ENCODE measurements around the gene DNAH8. TPM values are rescaled to one million over a fixed set of nuclear protein-coding genes. Genes with fewer than 3 reads are reported as not detected.

The DNAH8 gene
- total RNA-seq, 1 experiment from 2014 or later = not detected

DNA sequence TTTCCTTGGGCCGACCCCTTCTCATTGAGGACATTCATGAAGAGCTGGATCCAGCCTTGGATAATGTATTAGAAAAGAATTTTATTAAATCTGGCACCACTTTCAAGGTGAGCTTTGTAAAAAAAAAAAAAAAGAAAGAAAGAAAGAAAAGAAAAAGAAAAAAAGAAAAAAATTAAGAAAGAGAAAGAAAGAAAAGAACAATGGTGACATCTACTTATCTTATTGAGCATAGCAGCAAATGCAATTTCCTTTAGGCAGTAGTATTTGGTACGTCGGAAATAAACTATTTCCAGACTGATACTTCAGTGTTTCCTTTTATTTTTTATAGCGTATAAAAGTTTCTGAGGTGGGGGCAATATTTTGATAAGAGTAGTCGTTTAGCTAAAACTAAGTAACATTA lies 214.4 kb downstream of the DNAH8 start:
- no peak for DNase-seq (ENCODE audit: low read depth, low spot score)
- no peak overlapping the region for H3K9ac ChIP-seq (ENCODE audit: low read length)
- no peaks in the 10 kb centered on the region for H3K79me2 ChIP-seq (ENCODE audit: insufficient read depth, low read length)
- no peak overlapping the region for H2AFZ ChIP-seq (ENCODE audit: low read depth, low read length, poor library complexity, severe bottlenecking)
- ChIA-PET POLR2A (no interaction called here), RAD21 (ENCODE audit: low non-redundant PET in 1 of 2, low total read pairs in 2 of 2, uncharacterized antibody in 2 of 2, unreplicated experiment in 2 of 2) (no interaction called here), CTCF (no interaction called here)
- no peaks in the 10 kb centered on the region for H3K4me1 ChIP-seq (ENCODE audit: control insufficient read depth in 1 of 2, insufficient read depth in 2 of 2, low read length in 2 of 2)
- H3K9me2 ChIP-seq (ENCODE audit: insufficient read depth) = no peaks in the 10 kb centered on the region
- H3K36me3 ChIP-seq (ENCODE audit: control insufficient read depth in 1 of 2, insufficient read depth in 2 of 2, low read length in 2 of 2) = no peaks in the 10 kb centered on the region
- ATAC-seq = no peak
- peaks cover 82% of the 10 kb centered on the region for H3K27me3 ChIP-seq (ENCODE audit: insufficient read depth, low read length)
- intact Hi-C loops (cut with micrococcal nuclease) = no loop called here
- H3K9me3 ChIP-seq (ENCODE audit: control insufficient read depth in 1 of 2, insufficient read depth in 1 of 2, low read depth in 1 of 2, low read length in 2 of 2) = no peaks in the 10 kb centered on the region
- H4K20me1 ChIP-seq (ENCODE audit: insufficient read depth) = no peaks in the 10 kb centered on the region; the same call in 1 of the 2 replicates
- TF ChIP-seq, protein P1, sequence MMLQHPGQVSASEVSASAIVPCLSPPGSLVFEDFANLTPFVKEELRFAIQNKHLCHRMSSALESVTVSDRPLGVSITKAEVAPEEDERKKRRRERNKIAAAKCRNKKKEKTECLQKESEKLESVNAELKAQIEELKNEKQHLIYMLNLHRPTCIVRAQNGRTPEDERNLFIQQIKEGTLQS (IDR thresholded peaks at IDR 0.05) = no peak
- TF ChIP-seq, protein P2, sequence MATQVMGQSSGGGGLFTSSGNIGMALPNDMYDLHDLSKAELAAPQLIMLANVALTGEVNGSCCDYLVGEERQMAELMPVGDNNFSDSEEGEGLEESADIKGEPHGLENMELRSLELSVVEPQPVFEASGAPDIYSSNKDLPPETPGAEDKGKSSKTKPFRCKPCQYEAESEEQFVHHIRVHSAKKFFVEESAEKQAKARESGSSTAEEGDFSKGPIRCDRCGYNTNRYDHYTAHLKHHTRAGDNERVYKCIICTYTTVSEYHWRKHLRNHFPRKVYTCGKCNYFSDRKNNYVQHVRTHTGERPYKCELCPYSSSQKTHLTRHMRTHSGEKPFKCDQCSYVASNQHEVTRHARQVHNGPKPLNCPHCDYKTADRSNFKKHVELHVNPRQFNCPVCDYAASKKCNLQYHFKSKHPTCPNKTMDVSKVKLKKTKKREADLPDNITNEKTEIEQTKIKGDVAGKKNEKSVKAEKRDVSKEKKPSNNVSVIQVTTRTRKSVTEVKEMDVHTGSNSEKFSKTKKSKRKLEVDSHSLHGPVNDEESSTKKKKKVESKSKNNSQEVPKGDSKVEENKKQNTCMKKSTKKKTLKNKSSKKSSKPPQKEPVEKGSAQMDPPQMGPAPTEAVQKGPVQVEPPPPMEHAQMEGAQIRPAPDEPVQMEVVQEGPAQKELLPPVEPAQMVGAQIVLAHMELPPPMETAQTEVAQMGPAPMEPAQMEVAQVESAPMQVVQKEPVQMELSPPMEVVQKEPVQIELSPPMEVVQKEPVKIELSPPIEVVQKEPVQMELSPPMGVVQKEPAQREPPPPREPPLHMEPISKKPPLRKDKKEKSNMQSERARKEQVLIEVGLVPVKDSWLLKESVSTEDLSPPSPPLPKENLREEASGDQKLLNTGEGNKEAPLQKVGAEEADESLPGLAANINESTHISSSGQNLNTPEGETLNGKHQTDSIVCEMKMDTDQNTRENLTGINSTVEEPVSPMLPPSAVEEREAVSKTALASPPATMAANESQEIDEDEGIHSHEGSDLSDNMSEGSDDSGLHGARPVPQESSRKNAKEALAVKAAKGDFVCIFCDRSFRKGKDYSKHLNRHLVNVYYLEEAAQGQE (IDR thresholded peaks at IDR 0.05; ENCODE audit: low read depth) = no peak
- H3K27ac ChIP-seq (ENCODE audit: low read depth, low read length) = no peak overlapping the region
- BruUV-seq (replicated peaks) = no TSS peak
- H3K4me3 ChIP-seq (replicated peaks in 1 of 2; ENCODE audit: low read depth in 1 of 2, low read length in 2 of 2) = no peak overlapping the region
- H3K4me2 ChIP-seq (ENCODE audit: low read length) = no peak overlapping the region

DNA sequence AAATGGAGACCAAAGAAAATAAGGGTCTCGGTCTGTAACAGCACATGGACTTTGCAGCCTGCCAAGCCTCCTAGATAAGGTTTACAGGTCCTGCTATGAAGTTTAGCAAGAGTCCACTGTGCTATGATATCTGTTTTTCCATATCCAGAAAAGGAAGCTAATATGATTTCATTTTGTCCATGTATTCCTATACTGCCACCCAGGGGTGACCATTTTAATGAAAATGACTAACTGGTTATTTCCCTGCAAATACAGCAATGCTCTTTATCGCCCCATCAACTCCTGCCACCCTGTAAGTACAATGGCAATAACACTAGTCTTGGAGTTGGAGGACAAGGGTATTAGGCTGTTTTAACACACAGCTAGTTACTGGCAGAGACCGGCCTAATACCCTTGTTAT lies 218.3 kb downstream of the DNAH8 start:
- RAD21 ChIA-PET (ENCODE audit: low non-redundant PET in 1 of 2, low total read pairs in 2 of 2, uncharacterized antibody in 2 of 2, unreplicated experiment in 2 of 2) = interaction anchor here in 1 of 2 experiments (0.5 to 0.6 kb wide), 2 partner anchors 61 to 138 kb away, joined by 3 read pairs; no protein-coding TSS in a partner anchor
- no peaks in the 10 kb centered on the region for H3K4me1 ChIP-seq (ENCODE audit: control insufficient read depth in 1 of 2, insufficient read depth in 2 of 2, low read length in 2 of 2)
- H3K79me2 ChIP-seq (ENCODE audit: insufficient read depth, low read length) = no peaks in the 10 kb centered on the region
- POLR2A ChIA-PET = no interaction called here
- H3K36me3 ChIP-seq (ENCODE audit: control insufficient read depth in 1 of 2, insufficient read depth in 2 of 2, low read length in 2 of 2) = no peaks in the 10 kb centered on the region
- no peaks in the 10 kb centered on the region for H3K9me3 ChIP-seq (ENCODE audit: control insufficient read depth in 1 of 2, insufficient read depth in 1 of 2, low read depth in 1 of 2, low read length in 2 of 2)
- TF ChIP-seq POLR2A (IDR thresholded peaks at IDR 0.05; ENCODE audit: borderline replicate concordance, extremely low read depth, insufficient read depth, insufficient read length) (no peak), RAD21 (IDR thresholded peaks at IDR 0.05; ENCODE audit: low read depth) (peak; percentile 62), SIN3A (IDR thresholded peaks at IDR 0.05; ENCODE audit: low read depth) (no peak)
- TF ChIP-seq, protein P3, sequence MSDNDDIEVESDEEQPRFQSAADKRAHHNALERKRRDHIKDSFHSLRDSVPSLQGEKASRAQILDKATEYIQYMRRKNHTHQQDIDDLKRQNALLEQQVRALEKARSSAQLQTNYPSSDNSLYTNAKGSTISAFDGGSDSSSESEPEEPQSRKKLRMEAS (IDR thresholded peaks at IDR 0.05) = no peak
- TF ChIP-seq, protein P4, sequence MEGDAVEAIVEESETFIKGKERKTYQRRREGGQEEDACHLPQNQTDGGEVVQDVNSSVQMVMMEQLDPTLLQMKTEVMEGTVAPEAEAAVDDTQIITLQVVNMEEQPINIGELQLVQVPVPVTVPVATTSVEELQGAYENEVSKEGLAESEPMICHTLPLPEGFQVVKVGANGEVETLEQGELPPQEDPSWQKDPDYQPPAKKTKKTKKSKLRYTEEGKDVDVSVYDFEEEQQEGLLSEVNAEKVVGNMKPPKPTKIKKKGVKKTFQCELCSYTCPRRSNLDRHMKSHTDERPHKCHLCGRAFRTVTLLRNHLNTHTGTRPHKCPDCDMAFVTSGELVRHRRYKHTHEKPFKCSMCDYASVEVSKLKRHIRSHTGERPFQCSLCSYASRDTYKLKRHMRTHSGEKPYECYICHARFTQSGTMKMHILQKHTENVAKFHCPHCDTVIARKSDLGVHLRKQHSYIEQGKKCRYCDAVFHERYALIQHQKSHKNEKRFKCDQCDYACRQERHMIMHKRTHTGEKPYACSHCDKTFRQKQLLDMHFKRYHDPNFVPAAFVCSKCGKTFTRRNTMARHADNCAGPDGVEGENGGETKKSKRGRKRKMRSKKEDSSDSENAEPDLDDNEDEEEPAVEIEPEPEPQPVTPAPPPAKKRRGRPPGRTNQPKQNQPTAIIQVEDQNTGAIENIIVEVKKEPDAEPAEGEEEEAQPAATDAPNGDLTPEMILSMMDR (IDR thresholded peaks at IDR 0.05 in 2 of 3, conservative IDR thresholded peaks at IDR 0.05 in 1 of 3; ENCODE audit: borderline replicate concordance in 1 of 3, insufficient read depth in 1 of 3, low read depth in 2 of 3, low read length in 2 of 3) = peak; percentile 34 to 52 (median 36); a peak in 5 of 6 replicates
- no TSS peak for BruUV-seq (replicated peaks)
- no peak overlapping the region for H3K27ac ChIP-seq (ENCODE audit: low read depth, low read length)
- no peak overlapping the region for H2AFZ ChIP-seq (ENCODE audit: low read depth, low read length, poor library complexity, severe bottlenecking)
- H3K9ac ChIP-seq (ENCODE audit: low read length) = no peak overlapping the region
- H4K20me1 ChIP-seq (ENCODE audit: insufficient read depth) = no peaks in the 10 kb centered on the region
- CTCF ChIA-PET = interaction anchor here (0.6 to 1.3 kb wide), 3 partner anchors 50 to 137 kb away, joined by 3 to 12 read pairs (median 3); no protein-coding TSS in a partner anchor
- ATAC-seq (peak; percentile 97), DNase-seq (ENCODE audit: low read depth, low spot score) (peak; percentile 22)
- peaks cover 59% of the 10 kb centered on the region for H3K27me3 ChIP-seq (ENCODE audit: insufficient read depth, low read length)
- intact Hi-C loops (cut with micrococcal nuclease) = loop anchor here (5.0 kb wide), 1 partner anchor 61 kb away; no protein-coding TSS in a partner anchor
- no peak overlapping the region for H3K4me3 ChIP-seq (replicated peaks in 1 of 2; ENCODE audit: low read depth in 1 of 2, low read length in 2 of 2)
- no peak overlapping the region for H3K4me2 ChIP-seq (ENCODE audit: low read length)
- no peaks in the 10 kb centered on the region for H3K9me2 ChIP-seq (ENCODE audit: insufficient read depth)
